Heart left ventricle (tissue), 13 donors: ENCODE results near the gene ICAM5.

Experiments used
- POLR2A ChIP-seq, 2 donors: fragments of 450-650 bp; IDR thresholded peaks; one replicate each; pipeline ENCODE4 v1.6.1; 2017; ENCODE audit warnings: antibody characterized with exemption in 2 of 2, mild to moderate bottlenecking in 2 of 2, moderate library complexity in 2 of 2
- TF ChIP-seq, protein P1 (sequence below), 12 donors: fragments of 200-600 bp; sonication (generic) in 4 of 12; IDR thresholded peaks; one replicate each; pipeline versions ENCODE4 v1.5.0 to v1.8.0; 2018 to 2022; ENCODE audit warnings: antibody characterized with exemption in 12 of 12, mild to moderate bottlenecking in 5 of 12
- donor health status: ischemic (EF 13 %, LVEDD 7.1; RV severe dilation, severe dysfunction).
- donor health status: DM: no; HTN: yes; CAD: no.
- donor health status: DM: no; HTN: no; CAD: no.
- donor health status: ischemic (EF 25% LVEDD 6.9; RV normal size, moderate dysfunction).
- donor health status: ischemic (EF 25% LVEDD 5.7; RV mildly dilated, moderate dysfunction).
- donor health status: ischemic (EF 35%, LVEDD 5.7; RV mildly dilated, moderate dysfunction).
- donor health status: nonischemic (EF 11% LVEDD 7.7; RV severe dilation, severe dysfunction).
- donor health status: DM: yes; HTN: yes; CAD: no.
- donor health status: PGD.
- donor health status: ischemic (EF 29% LVEDD 5.4; RV normal size, mild dysfunction).
- donor health status: nonischemic (EF 23%, LVEDD 6.1; RV moderate dilation, normal function).

GRCh38 chr19:10284065-10284959, 5.4 kb upstream of the ICAM5 start:
- TF ChIP-seq, protein P1, sequence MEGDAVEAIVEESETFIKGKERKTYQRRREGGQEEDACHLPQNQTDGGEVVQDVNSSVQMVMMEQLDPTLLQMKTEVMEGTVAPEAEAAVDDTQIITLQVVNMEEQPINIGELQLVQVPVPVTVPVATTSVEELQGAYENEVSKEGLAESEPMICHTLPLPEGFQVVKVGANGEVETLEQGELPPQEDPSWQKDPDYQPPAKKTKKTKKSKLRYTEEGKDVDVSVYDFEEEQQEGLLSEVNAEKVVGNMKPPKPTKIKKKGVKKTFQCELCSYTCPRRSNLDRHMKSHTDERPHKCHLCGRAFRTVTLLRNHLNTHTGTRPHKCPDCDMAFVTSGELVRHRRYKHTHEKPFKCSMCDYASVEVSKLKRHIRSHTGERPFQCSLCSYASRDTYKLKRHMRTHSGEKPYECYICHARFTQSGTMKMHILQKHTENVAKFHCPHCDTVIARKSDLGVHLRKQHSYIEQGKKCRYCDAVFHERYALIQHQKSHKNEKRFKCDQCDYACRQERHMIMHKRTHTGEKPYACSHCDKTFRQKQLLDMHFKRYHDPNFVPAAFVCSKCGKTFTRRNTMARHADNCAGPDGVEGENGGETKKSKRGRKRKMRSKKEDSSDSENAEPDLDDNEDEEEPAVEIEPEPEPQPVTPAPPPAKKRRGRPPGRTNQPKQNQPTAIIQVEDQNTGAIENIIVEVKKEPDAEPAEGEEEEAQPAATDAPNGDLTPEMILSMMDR (IDR thresholded peaks at IDR 0.05), result no peak
- no peak for TF ChIP-seq POLR2A (IDR thresholded peaks at IDR 0.05)
